Transverse colon (tissue), 4 donors: ENCODE measurements around the gene NRARP.

Experiments
- CTCF ChIP-seq, 5 experiments: fragments of 200-600 bp in 3 of 5; fragments of 450-650 bp in 2 of 5; sonication (generic) in 3 of 5; IDR thresholded peaks; 1 replicate in 2 of 5; 2 replicates in 3 of 5; pipeline ENCODE4 v1.5.1; 2016 to 2017; ENCODE audit warnings: antibody characterized with exemption in 5 of 5, inconsistent platforms in 3 of 5, mild to moderate bottlenecking in 2 of 5, moderate library complexity in 1 of 5
- POLR2A ChIP-seq: fragments of 450-650 bp; IDR thresholded peaks from one replicate; pipeline ENCODE4 v1.6.1; 2016; ENCODE audit warnings: antibody characterized with exemption, mild to moderate bottlenecking, moderate library complexity
- POLR2AphosphoS5 ChIP-seq, 3 donors: sonication (generic); formaldehyde crosslinking; IDR thresholded peaks; one replicate each; pipeline ENCODE4 v1.6.1; 2016; ENCODE audit warnings: antibody characterized with exemption in 3 of 3

DNA sequence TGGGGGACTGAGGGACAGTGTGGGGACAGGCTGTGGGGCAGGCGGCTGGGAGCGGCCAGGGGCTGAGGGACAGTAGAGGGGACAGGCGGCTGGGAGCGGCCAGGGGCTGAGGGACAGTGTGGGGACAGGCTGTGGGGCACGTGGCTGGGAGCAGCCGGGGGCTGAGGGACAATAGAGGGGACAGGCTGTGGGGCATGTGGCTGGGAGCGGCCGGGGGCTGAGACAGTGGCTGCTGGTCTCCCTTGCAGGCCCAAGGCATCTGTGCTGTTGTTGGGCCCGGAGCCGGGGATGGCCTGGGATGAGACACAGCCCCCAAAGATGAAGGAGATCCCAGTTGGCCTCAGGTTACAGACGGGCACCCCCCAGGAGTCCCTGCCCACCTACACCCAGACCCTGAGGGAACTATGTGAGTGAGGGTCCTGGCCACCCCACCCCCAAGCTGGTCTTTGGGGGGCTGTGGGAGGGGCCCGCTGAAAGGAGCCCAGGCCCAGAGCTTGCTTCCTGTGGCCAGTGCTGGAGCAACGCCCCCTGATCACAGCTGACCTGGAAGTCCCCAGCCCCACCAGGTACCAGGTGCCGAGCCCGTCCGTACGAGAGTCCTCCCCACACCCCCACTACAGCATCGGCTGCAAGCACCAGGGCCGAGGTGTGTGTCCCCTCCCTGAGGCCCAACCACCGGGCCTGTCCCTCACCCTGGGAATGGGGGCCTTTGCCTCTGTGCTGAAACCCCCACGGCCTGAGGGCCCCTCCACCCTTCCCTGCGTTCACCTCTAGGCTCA is 50.4 kb downstream of the NRARP start:
- TF ChIP-seq CTCF (IDR thresholded peaks at IDR 0.05) (no peak), POLR2AphosphoS5 (IDR thresholded peaks at IDR 0.05) (no peak), POLR2A (no peak)
